WTC11 (cell line): ENCODE measurements around the gene FEZF1. TPM values are rescaled to one million over a fixed set of nuclear protein-coding genes. Genes with fewer than 3 reads are reported as not detected.

Experiments
- CREB1 ChIP-seq: sonication (generic); formaldehyde crosslinking; IDR thresholded peaks from 2 replicates; pipeline ENCODE4 v1.8.0; 2023; ENCODE audit warnings: mild to moderate bottlenecking, missing genetic modification reagents
- FOXK1 ChIP-seq: sonication (generic); formaldehyde crosslinking; IDR thresholded peaks from 2 replicates; pipeline ENCODE4 v1.8.0; 2022; ENCODE audit warnings: mild to moderate bottlenecking, moderate library complexity, missing genetic modification reagents
- FOXP1 ChIP-seq: sonication (generic); formaldehyde crosslinking; IDR thresholded peaks from 2 replicates; pipeline ENCODE4 v1.8.0; 2022; ENCODE audit warnings: missing genetic modification reagents, mild to moderate bottlenecking, moderate library complexity, borderline replicate concordance
- KAT7 ChIP-seq: sonication (generic); formaldehyde crosslinking; IDR thresholded peaks from 2 replicates; pipeline ENCODE4 v1.8.1; 2023; ENCODE audit warnings: missing genetic modification reagents, mild to moderate bottlenecking, borderline replicate concordance
- NFE2L1 ChIP-seq: sonication (generic); formaldehyde crosslinking; IDR thresholded peaks from 2 replicates; pipeline ENCODE4 v1.8.1; 2023; ENCODE audit warnings: missing genetic modification reagents
- NR2C2 ChIP-seq: sonication (generic); formaldehyde crosslinking; IDR thresholded peaks from 2 replicates; pipeline ENCODE4 v1.8.0; 2022; ENCODE audit warnings: mild to moderate bottlenecking, missing genetic modification reagents
- OVOL2 ChIP-seq: fragments of 250-450 bp; sonication (Bioruptor Pico); IDR thresholded peaks from 2 replicates; pipeline ENCODE4 v1.9.0; 2021; ENCODE audit warnings: mild to moderate bottlenecking, borderline replicate concordance
- TCF7 ChIP-seq: sonication (generic); formaldehyde crosslinking; IDR thresholded peaks from 2 replicates; pipeline ENCODE4 v1.8.0; 2022; ENCODE audit warnings: mild to moderate bottlenecking, low read depth, missing genetic modification reagents, moderate library complexity
- TEAD1 ChIP-seq: sonication (generic); formaldehyde crosslinking; IDR thresholded peaks from 2 replicates; pipeline ENCODE4 v1.8.0; 2022; ENCODE audit warnings: mild to moderate bottlenecking, missing genetic modification reagents
- ZNF263 ChIP-seq: sonication (generic); formaldehyde crosslinking; IDR thresholded peaks from 2 replicates; pipeline ENCODE4 v1.8.1; 2022; ENCODE audit warnings: low read depth, mild to moderate bottlenecking, moderate library complexity, missing genetic modification reagents
- ZNF423 ChIP-seq: fragments of 250-450 bp; sonication (Bioruptor Pico); IDR thresholded peaks from 2 replicates; pipeline ENCODE4 v2.1.2; 2022; ENCODE audit warnings: mild to moderate bottlenecking, moderate library complexity
- ZNF671 ChIP-seq: fragments of 250-450 bp; sonication (Bioruptor Pico); IDR thresholded peaks from 2 replicates; pipeline ENCODE4 v1.8.0; 2021; ENCODE audit warnings: mild to moderate bottlenecking
- total RNA-seq: library from RNA; stranded (reverse); gene quantifications from 3 replicates; pipeline ENCODE4 v1.2.3, GENCODE V29; 2021
- TF ChIP-seq, protein P1 (sequence below): sonication (generic); formaldehyde crosslinking; IDR thresholded peaks from 2 replicates; pipeline ENCODE4 v1.8.1; 2022; ENCODE audit warnings: missing genetic modification reagents, borderline replicate concordance
- TF ChIP-seq, protein P2 (sequence below): sonication (generic); formaldehyde crosslinking; IDR thresholded peaks from 2 replicates; pipeline ENCODE4 v1.8.1; 2023; ENCODE audit warnings: mild to moderate bottlenecking, missing genetic modification reagents, moderate library complexity
- TF ChIP-seq, protein P3 (sequence below): sonication (generic); formaldehyde crosslinking; IDR thresholded peaks from 2 replicates; pipeline ENCODE4 v1.8.0; 2022; ENCODE audit warnings: mild to moderate bottlenecking, missing genetic modification reagents
- TF ChIP-seq, protein P4 (sequence below): sonication (generic); formaldehyde crosslinking; IDR thresholded peaks from 2 replicates; pipeline ENCODE4 v1.8.1; 2023; ENCODE audit warnings: mild to moderate bottlenecking, missing genetic modification reagents
- TF ChIP-seq, protein P5 (sequence below): sonication (generic); formaldehyde crosslinking; IDR thresholded peaks from 2 replicates; pipeline ENCODE4 v1.8.1; 2023; ENCODE audit warnings: mild to moderate bottlenecking, missing genetic modification reagents, borderline replicate concordance

The FEZF1 gene
- total RNA-seq, 1 experiment from 2014 or later = 20.0 TPM

DNA sequence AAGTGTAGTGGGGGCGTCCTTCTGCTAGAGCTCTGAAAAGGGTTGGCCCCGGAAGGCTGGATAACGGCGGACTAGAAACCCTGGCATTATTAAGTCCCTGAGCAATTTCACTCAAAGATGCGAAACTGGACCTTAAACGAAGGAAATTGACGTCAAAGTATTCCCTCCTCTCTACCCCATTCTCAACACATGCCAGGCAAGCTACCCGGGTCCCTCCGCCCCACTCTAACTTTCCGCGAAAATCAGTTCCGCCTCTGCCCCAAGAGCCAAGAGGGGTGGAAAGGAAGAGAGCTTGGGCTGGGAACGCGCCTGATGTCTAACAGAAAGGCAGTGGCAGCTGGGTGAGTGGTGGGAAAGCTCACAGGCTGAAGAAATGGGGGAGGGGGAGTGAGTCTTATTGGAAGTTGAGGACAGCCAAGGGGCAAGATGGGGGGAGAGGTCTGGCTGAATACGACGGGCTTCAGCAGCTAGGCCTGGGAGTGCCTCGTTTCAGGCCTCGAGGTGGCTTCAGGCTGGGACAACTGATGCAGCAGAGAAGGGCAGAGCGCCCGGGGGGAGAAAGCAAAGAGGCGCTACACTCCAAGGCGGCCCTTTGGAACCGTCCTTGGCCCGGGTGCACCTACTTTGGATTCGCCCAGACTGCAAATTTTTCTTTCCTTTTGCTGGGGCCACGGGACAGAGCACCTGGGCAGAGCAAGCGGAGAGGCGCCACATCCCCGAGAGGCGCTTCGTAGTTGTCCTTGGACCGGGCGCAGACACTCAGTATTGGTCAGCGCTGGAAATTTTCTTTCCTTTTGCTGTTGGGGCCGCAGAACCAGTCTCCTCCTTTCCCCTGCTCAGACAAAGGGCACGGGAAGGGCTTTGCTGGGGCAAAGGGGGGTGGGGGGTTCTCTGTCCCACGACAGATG is 2.0 kb upstream of the FEZF1 start (continued):
- TF ChIP-seq, protein P1, sequence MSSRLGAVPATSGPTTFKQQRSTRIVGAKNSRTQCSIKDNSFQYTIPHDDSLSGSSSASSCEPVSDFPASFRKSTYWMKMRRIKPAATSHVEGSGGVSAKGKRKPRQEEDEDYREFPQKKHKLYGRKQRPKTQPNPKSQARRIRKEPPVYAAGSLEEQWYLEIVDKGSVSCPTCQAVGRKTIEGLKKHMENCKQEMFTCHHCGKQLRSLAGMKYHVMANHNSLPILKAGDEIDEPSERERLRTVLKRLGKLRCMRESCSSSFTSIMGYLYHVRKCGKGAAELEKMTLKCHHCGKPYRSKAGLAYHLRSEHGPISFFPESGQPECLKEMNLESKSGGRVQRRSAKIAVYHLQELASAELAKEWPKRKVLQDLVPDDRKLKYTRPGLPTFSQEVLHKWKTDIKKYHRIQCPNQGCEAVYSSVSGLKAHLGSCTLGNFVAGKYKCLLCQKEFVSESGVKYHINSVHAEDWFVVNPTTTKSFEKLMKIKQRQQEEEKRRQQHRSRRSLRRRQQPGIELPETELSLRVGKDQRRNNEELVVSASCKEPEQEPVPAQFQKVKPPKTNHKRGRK = no peak
- TF ChIP-seq OVOL2 (CRISPR knock-in tag) (no peak), CREB1 (CRISPR knock-in tag) (no peak), FOXK1 (CRISPR knock-in tag) (no peak; the same call in 1 of the 2 replicates), NR2C2 (no peak), TCF7 (no peak), ZNF423 (CRISPR knock-in tag) (no peak), KAT7 (CRISPR knock-in tag) (no peak; the same call in 1 of the 2 replicates), NFE2L1 (CRISPR knock-in tag) (peak; percentile 53; the same call in 1 of the 2 replicates), FOXP1 (CRISPR knock-in tag) (no peak), ZNF671 (CRISPR knock-in tag) (no peak), TEAD1 (CRISPR knock-in tag) (0 out of 2 replicates have a peak, but pooled peaks have one; percentile 21), ZNF263 (CRISPR knock-in tag) (no peak)
- TF ChIP-seq, protein P2, sequence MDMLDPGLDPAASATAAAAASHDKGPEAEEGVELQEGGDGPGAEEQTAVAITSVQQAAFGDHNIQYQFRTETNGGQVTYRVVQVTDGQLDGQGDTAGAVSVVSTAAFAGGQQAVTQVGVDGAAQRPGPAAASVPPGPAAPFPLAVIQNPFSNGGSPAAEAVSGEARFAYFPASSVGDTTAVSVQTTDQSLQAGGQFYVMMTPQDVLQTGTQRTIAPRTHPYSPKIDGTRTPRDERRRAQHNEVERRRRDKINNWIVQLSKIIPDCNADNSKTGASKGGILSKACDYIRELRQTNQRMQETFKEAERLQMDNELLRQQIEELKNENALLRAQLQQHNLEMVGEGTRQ (CRISPR knock-in tag) = 0 out of 2 replicates have a peak, but pooled peaks have one; percentile 0
- TF ChIP-seq, protein P3, sequence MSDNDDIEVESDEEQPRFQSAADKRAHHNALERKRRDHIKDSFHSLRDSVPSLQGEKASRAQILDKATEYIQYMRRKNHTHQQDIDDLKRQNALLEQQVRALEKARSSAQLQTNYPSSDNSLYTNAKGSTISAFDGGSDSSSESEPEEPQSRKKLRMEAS (CRISPR knock-in tag) = peak; percentile 43
- TF ChIP-seq, protein P4, sequence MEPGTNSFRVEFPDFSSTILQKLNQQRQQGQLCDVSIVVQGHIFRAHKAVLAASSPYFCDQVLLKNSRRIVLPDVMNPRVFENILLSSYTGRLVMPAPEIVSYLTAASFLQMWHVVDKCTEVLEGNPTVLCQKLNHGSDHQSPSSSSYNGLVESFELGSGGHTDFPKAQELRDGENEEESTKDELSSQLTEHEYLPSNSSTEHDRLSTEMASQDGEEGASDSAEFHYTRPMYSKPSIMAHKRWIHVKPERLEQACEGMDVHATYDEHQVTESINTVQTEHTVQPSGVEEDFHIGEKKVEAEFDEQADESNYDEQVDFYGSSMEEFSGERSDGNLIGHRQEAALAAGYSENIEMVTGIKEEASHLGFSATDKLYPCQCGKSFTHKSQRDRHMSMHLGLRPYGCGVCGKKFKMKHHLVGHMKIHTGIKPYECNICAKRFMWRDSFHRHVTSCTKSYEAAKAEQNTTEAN (CRISPR knock-in tag) = no peak; the same call in 1 of the 2 replicates
- TF ChIP-seq, protein P5, sequence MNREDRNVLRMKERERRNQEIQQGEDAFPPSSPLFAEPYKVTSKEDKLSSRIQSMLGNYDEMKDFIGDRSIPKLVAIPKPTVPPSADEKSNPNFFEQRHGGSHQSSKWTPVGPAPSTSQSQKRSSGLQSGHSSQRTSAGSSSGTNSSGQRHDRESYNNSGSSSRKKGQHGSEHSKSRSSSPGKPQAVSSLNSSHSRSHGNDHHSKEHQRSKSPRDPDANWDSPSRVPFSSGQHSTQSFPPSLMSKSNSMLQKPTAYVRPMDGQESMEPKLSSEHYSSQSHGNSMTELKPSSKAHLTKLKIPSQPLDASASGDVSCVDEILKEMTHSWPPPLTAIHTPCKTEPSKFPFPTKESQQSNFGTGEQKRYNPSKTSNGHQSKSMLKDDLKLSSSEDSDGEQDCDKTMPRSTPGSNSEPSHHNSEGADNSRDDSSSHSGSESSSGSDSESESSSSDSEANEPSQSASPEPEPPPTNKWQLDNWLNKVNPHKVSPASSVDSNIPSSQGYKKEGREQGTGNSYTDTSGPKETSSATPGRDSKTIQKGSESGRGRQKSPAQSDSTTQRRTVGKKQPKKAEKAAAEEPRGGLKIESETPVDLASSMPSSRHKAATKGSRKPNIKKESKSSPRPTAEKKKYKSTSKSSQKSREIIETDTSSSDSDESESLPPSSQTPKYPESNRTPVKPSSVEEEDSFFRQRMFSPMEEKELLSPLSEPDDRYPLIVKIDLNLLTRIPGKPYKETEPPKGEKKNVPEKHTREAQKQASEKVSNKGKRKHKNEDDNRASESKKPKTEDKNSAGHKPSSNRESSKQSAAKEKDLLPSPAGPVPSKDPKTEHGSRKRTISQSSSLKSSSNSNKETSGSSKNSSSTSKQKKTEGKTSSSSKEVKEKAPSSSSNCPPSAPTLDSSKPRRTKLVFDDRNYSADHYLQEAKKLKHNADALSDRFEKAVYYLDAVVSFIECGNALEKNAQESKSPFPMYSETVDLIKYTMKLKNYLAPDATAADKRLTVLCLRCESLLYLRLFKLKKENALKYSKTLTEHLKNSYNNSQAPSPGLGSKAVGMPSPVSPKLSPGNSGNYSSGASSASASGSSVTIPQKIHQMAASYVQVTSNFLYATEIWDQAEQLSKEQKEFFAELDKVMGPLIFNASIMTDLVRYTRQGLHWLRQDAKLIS (CRISPR knock-in tag) = no peak; the same call in 1 of the 2 replicates
